MM.1S (cell line): ENCODE data around the gene MLLT1.

ENCODE experiments used
- CTCF ChIP-seq: fragments of 300-600 bp; sonication (generic); IDR thresholded peaks from 2 replicates; pipeline ENCODE4 v1.5.1; 2016; ENCODE audit warnings: antibody characterized with exemption, low read length, mixed read lengths
- EZH2 ChIP-seq: fragments of 300-600 bp; sonication (generic); optimal IDR thresholded peaks from 2 replicates; pipeline ENCODE3; 2017; ENCODE audit warnings: low read depth, mild to moderate bottlenecking, antibody characterized with exemption, low read length, mixed read lengths
- EZH2phosphoT487 ChIP-seq: fragments of 300-600 bp; sonication (generic); IDR thresholded peaks from 2 replicates; pipeline ENCODE4 v1.6.1; 2018; ENCODE audit warnings: antibody characterized with exemption, low read length

DNA sequence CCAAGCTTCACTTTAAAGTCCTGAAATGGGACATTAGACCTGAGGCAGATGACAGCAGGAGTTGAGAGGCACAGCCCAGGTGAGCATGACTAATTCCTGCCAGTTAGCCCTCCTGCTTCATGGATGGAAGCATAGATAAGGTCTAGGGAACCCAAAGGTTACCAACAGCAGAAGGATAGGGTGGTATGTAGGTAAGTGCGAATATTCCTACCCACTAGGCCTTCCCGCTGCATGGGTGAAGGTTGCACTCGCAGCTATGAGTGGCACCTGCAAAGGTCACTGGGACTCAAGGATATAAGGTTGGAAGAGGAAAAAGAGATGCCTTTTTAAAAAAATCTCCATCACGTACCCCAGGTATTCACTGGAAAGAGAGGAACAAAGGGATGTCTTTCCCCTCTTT is 12.2 kb upstream of the MLLT1 start:
- TF ChIP-seq CTCF = no peak
- TF ChIP-seq EZH2 = no peak
- no peak for TF ChIP-seq EZH2phosphoT487
